Stimulated activated effector memory CD8-positive, alpha-beta T cell treated with anti-CD3 and anti-CD28 coated beads, Interleukin-12 subunit alpha, Interleukin-12 subunit beta, amount 100 ng/mL, for 72 hours (primary cell): ENCODE measurements around the gene MAP4.

Experiments used
- ATAC-seq: fragments of 150-1000 bp; cut with Tn5 transposase; 2 replicates; pipeline ENCODE4 v1.10.0; 2021
- DNase-seq, 2 donors: peaks; one replicate each; pipeline ENCODE4 v3.0.0; 2021 to 2022; ENCODE audit warnings: low spot score in 2 of 2
- H3K27ac Mint-ChIP-seq: one replicate; pipeline ENCODE4 v1.8.0; 2022; ENCODE audit warnings: mild to moderate bottlenecking, mixed read lengths
- H3K36me3 Mint-ChIP-seq: one replicate; pipeline ENCODE4 v1.8.0; 2022; ENCODE audit warnings: mild to moderate bottlenecking, mixed read lengths
- H3K4me1 Mint-ChIP-seq: one replicate; pipeline ENCODE4 v1.8.0; 2022; ENCODE audit warnings: mixed read lengths
- H3K4me3 Mint-ChIP-seq: one replicate; pipeline ENCODE4 v1.8.0; 2022; ENCODE audit warnings: mild to moderate bottlenecking, mixed read lengths
- H3K9me3 Mint-ChIP-seq: one replicate; pipeline ENCODE4 v1.8.0; 2022; ENCODE audit warnings: mixed read lengths

MAP4 gene

GRCh38 chr3:47855461-47856383 lies 160.5 kb downstream of the MAP4 start:
- Mint-ChIP-seq H3K4me3 (no peak overlapping the region), H3K4me1 (no peaks in the 10 kb centered on the region), H3K27ac (no peak overlapping the region), H3K36me3 (peaks cover 62% of the 10 kb centered on the region), H3K9me3 (no peaks in the 10 kb centered on the region)
- ATAC-seq = no peak
- DNase-seq = no peak

DNA sequence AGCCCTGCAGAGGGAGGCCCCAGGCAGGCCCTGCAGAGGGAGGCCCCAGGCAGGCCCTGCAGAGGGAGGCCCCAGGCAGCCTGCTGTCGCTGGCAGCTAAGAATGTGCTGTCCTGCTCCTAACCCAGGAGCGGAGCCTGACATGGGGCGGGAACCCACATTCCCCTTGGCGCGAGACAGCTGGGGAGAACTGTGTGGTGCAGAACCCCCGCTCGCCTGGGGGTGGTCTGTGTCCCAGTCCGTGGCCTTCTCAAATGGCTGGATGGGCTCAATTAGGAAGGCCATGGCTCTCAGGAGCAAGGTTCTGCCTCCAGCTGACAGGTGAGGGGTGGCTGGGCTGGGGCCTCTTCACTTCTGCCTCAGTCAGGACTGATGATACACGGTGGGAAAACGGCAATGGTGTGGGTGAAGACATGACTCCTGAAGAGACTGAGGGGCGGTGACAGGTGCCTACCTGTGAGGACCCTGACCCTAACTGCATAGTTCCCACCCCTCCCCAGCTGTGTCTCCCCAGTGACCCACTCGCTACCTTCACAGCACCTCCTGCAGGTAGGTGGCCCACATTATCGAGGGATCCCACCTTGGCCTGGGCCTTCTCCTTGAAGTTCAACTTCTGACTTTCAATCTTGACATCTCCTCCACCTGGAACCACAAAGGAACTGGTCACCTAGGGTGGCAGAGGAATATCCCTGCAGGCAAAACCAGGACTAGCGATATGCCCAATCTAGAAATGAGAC lies 161.3 kb downstream of the MAP4 start:
- Mint-ChIP-seq H3K9me3 (no peaks in the 10 kb centered on the region), H3K4me1 (peaks cover 5% of the 10 kb centered on the region), H3K36me3 (peaks cover 65% of the 10 kb centered on the region), H3K4me3 (no peak overlapping the region), H3K27ac (no peak overlapping the region)
- DNase-seq (no peak), ATAC-seq (no peak)

- H3K4me3 Mint-ChIP-seq = no peak overlapping the region
- H3K36me3 Mint-ChIP-seq = peaks cover 71% of the 10 kb centered on the region
- H3K9me3 Mint-ChIP-seq = no peaks in the 10 kb centered on the region
- DNase-seq = no peak
- H3K27ac Mint-ChIP-seq = peak overlapping the region; percentile 46
- peaks cover 10% of the 10 kb centered on the region for H3K4me1 Mint-ChIP-seq
- no peak for ATAC-seq
Measured at GRCh38 chr3:47854267-47854666, 161.9 kb downstream of the MAP4 start.

DNA sequence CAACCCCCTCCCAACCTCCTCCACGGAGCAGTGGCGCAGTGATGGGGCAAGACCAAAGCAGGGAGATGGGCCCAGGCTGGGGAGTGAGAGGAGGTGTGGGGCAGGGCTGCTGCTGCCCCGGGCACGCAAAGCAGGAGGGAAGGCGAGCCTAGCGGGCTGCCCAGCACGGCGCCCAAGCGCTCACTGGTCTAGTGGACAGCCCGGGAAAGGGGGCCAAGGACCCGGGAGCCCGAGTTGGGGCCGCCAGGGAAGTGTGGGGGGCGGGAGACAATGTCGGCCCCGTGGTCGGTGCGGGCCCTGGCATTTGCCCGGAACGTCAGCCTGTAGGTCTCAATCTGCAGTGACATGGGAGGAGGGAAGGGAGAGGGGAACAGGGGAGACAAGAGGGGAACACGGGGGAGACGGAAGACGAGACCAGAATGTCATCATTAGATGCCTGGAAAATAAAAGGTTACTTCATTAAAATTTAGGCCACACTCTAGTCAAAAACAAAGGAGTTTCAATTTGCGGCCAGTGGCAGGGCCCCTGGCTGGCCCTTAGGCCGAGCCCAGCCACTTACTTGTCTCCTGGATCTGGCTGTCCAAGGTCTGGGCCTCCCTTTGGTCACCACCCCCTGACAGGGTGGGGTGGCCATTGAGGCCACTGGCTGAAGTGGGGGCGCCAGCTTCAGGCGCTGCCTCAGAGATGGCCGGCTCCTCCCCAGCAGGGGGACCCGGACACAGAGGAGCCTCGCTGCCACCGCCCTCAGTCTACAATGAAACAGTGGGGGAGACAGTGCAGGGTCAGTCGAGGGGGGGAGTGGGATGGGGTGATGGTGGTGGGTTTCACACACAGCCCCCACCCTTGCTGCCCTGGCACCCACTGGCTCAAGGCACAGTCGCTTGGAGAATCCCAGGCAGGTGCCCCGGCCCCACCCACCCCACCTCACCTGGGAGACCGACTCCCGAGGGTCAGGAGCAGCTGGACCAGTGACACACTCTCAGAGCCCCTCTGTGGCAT lies 163.3 kb downstream of the MAP4 start:
- Mint-ChIP-seq H3K4me3 (no peak overlapping the region), H3K4me1 (peaks cover 13% of the 10 kb centered on the region), H3K36me3 (peaks cover 78% of the 10 kb centered on the region), H3K27ac (peak overlapping the region; percentile 88), H3K9me3 (no peaks in the 10 kb centered on the region)
- ATAC-seq = no peak
- DNase-seq = no peak

DNA sequence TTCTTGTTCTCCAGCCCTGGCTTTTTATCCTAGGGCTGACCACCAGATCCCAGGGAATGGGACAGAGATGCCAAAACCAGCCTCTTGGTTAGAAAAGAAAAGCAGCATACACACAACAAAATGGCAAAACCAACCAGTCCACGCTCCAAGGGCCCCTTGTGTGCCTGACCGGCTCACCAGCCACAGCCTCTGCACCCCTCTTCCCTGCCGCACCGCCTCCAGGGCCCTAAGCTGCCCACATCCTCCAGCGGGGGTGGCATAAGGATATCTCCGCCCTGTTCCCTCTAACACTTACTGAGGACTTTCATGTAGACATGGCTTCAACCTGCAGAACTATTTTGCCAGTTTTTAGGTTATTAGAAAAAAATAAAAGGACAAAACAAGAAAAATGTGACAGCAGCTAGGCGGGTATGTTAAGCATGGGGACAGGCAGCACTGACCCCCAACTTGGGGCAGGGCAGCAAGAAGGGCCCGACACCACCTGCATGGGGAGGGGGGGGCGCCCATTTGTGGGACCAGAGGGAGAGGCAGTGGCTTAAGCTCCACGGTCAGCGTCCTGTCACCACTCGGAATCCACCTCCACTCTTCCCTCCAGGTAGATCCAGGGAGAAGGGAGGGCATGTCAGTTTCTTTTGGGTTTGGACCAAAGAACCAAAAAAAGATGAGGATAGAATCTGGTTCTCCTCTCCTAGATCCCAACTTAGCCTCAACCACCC lies 164.2 kb downstream of the MAP4 start:
- Mint-ChIP-seq H3K9me3 (no peaks in the 10 kb centered on the region), H3K27ac (peak overlapping the region; percentile 88)
- ATAC-seq = no peak

DNA sequence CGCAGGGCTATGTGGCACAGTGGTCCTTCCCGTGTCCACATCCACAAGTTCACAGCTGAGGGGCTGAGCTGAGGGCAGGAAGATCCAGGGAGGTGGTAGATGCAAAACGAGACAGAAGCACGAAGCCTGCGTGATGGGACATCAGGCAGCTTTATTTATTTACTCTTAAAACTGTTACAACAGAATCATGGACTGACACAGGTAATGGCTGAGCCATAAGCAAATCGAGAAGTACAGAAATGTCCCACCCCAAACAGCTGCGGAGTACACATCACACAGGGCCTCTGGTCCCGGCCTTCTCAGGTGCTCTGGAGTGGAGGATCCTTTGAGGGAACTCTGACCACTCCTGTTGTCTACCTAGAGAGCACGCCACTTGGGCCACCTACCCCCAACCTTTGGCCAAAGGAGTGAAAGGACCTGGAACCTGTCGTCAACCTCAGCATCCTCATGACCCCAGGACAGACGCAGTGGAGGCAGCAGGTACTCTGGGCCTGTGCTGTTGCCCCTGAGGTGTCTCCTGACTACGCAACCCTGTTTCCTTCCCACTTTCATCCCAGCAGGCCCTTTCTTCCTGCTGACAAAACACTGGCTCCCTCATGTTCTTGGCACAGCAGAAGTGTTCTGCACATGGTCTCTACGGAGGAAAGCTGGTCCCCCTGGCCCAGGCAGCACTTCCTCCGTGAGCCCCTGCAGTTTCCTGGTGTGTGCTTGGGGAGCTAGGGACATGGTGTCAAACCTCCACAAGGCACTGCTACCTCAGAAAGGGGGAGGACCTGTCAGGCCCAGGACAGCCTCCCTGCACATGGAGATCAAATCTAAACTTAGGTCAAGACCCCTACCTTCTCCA lies 165.4 kb downstream of the MAP4 start:
- Mint-ChIP-seq H3K4me3 (no peak overlapping the region), H3K36me3 (peaks cover 84% of the 10 kb centered on the region), H3K27ac (peak overlapping the region; percentile 88), H3K9me3 (no peaks in the 10 kb centered on the region), H3K4me1 (peaks cover 13% of the 10 kb centered on the region)
- no peak for ATAC-seq
- no peak for DNase-seq

More for the DNA sequence above, 164.2 kb downstream of the MAP4 start:
- H3K4me1 Mint-ChIP-seq = peaks cover 13% of the 10 kb centered on the region
- no peak for DNase-seq
- H3K36me3 Mint-ChIP-seq = peaks cover 79% of the 10 kb centered on the region
- H3K4me3 Mint-ChIP-seq = no peak overlapping the region

DNA sequence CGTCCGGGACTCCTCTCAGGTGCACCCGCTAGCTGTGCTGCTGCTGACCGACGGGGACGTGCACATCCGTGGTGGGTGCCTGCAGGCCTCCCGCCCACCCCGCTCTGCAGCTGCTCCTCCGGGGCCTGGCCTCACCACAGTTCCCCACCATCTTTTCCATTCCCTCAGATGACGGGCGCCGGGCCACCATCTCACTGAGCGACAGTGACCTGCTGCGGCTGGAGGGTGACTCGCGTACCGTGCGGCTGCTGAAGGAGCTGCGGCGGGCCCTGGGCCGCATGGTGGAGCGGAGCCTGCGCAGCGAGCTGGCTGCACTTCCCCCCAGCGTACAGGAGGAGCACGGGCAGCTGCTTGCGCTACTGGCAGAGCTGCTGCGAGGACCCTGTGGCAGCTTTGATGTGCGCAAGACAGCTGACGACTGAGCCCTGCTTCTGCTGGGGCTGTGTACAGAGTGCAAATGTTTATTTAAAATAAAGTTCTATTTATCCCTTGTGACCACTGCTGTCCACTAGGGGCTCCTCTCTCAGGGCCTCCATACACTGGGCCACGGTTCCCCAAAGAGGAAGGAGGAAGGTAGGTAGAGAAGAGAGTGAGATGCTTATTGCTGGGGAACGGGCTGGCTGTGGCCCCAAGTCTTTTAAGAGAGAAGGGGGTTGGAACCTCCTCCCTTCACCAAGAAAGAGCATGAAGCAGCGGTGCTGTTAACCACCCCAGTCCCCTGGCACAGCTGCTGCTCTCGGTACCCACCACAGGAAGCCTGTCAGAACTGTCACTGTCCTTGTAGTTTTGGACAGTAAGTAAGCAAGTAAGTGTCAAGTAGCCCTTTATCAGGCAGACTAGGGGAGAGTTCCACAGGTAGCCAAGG lies 166.3 kb downstream of the MAP4 start:
- peak; percentile 29 for ATAC-seq
- Mint-ChIP-seq H3K4me3 (no peak overlapping the region), H3K9me3 (no peaks in the 10 kb centered on the region), H3K4me1 (peaks cover 13% of the 10 kb centered on the region), H3K27ac (peak overlapping the region; percentile 88), H3K36me3 (peaks cover 88% of the 10 kb centered on the region)
- no peak for DNase-seq

- Mint-ChIP-seq H3K36me3 (peaks cover 95% of the 10 kb centered on the region), H3K4me1 (peaks cover 13% of the 10 kb centered on the region), H3K27ac (peak overlapping the region; percentile 88), H3K9me3 (no peaks in the 10 kb centered on the region), H3K4me3 (no peak overlapping the region)
- no peak for ATAC-seq
- DNase-seq = no peak
Measured at GRCh38 chr3:47849186-47849698, 167.0 kb downstream of the MAP4 start.

DNA sequence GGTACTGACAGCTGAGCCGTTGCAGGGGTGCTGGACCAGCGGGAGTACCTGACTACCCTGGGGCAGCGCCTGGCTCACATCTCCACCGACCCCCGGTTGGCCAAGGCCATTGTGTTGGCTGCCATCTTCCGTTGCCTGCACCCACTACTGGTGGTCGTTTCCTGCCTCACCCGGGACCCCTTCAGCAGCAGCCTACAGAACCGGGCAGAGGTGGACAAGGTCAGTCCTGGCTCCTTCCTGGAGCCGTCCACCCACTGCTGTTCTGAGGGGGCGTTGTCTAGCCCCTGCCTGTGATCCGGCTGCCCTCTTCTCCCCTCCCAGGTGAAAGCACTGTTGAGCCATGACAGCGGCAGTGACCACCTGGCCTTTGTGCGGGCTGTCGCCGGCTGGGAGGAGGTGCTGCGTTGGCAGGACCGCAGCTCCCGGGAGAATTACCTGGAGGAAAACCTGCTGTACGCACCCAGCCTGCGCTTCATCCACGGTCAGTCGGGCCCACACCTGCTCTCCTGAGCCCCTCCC lies 167.6 kb downstream of the MAP4 start:
- Mint-ChIP-seq H3K36me3 (peaks cover 96% of the 10 kb centered on the region), H3K4me3 (no peak overlapping the region), H3K27ac (peak overlapping the region; percentile 88), H3K4me1 (peaks cover 13% of the 10 kb centered on the region), H3K9me3 (no peaks in the 10 kb centered on the region)
- ATAC-seq = no peak
- DNase-seq = no peak

DNA sequence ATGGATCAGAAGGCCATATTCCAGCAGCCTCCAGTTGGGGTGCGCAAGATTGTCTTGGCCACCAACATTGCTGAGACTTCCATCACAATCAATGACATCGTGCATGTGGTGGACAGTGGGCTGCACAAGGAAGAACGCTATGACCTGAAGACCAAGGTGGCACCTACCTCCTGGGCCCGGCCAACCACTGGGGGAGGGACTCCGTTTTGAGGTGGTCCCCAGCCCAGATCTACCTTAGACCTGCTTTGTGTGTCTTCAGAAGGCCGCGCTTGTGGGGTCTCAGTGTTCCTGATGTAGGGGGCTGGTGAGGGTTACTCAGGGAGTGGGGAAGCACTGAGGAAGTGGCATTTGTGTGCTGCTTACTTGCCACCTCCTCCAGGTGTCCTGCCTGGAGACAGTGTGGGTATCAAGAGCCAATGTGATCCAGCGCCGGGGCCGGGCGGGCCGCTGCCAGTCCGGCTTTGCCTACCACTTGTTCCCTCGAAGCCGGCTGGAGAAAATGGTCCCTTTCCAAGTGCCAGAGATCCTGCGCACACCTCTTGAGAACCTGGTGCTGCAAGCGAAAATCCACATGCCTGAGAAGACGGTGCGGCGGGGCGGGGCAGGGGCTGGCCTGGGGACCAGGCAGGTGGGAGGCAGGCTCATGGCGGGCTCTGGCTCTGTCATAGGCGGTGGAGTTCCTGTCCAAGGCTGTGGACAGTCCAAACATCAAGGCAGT lies 168.3 kb downstream of the MAP4 start:
- DNase-seq (no peak), ATAC-seq (no peak)
- H3K9me3 Mint-ChIP-seq = no peaks in the 10 kb centered on the region
- H3K4me3 Mint-ChIP-seq = no peak overlapping the region
- peak overlapping the region; percentile 88 for H3K27ac Mint-ChIP-seq
- peaks cover 13% of the 10 kb centered on the region for H3K4me1 Mint-ChIP-seq
- peaks cover 100% of the 10 kb centered on the region for H3K36me3 Mint-ChIP-seq

GRCh38 chr3:47847260-47847659 lies 169.0 kb downstream of the MAP4 start:
- H3K4me1 Mint-ChIP-seq = peaks cover 13% of the 10 kb centered on the region
- no peak for DNase-seq
- H3K36me3 Mint-ChIP-seq = peaks cover 100% of the 10 kb centered on the region
- no peaks in the 10 kb centered on the region for H3K9me3 Mint-ChIP-seq
- no peak overlapping the region for H3K27ac Mint-ChIP-seq
- no peak for ATAC-seq
- no peak overlapping the region for H3K4me3 Mint-ChIP-seq

DNA sequence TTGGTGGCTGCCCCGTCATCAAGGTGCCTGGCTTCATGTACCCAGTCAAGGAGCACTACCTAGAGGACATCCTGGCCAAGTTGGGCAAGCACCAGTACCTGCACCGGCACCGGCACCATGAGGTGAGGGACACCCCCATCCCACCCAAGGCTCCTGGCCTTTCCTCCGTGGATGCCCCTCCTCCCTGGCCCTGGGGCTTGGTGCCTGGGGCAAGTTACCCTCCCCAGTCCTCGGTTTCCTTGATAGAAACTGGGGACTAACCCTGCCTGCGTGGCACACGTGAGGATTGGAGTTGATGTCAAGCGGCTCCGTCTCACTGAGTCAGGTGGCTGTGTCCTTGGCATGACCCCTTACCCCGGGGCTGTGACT lies 169.4 kb downstream of the MAP4 start:
- Mint-ChIP-seq H3K36me3 (peaks cover 100% of the 10 kb centered on the region), H3K9me3 (no peaks in the 10 kb centered on the region), H3K4me3 (no peak overlapping the region), H3K4me1 (peaks cover 13% of the 10 kb centered on the region), H3K27ac (no peak overlapping the region)
- ATAC-seq (no peak), DNase-seq (no peak)
